Loucy (cell line): ENCODE data around the gene ACLY.

Experiments used
- CTCF ChIP-seq: fragments of 200-600 bp; sonication (generic); conservative IDR thresholded peaks from 2 replicates; pipeline ENCODE4 v1.5.1; 2014; ENCODE audit warnings: mild to moderate bottlenecking, antibody characterized with exemption, low read length
- EZH2phosphoT487 ChIP-seq: fragments of 200-600 bp; IDR thresholded peaks from 2 replicates; pipeline ENCODE4 v1.6.1; 2018; ENCODE audit warnings: antibody characterized with exemption, mild to moderate bottlenecking, moderate library complexity, borderline replicate concordance

DNA sequence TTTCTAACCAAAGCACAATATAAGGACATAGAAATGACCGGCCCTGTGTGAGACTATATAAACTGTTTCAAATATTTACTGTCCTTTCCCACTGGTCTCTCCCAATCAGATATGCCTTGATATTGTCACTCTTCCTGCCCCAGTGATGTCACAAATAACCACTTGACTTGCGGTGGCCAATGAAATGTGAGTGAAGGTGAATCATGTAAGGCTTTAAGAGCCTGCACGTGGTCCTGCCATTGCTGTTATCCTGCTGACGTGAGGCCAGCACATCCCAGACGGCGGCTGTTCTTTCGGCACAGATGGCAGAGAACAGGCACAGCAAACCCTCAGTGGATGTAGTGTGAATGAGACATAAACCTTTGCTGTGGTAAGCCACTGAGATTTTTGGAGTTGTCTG is 48.1 kb downstream of the ACLY start:
- TF ChIP-seq CTCF (no peak), EZH2phosphoT487 (no peak)
